GM18502 (cell line): Measurements from ENCODE around the gene RCOR1.
"Not testable (repeated sequence)": the region's sequence is repeated elsewhere in the genome, so short reads cannot be mapped to it uniquely, and the experiment has no call there.

Experiments used
- ATAC-seq: cut with Tn5 transposase; IDR thresholded peaks from one replicate; pipeline ENCODE4 v1.9.1; 2021; ENCODE audit warnings: mild to moderate bottlenecking; ENCODE audit not compliant: unreplicated experiment, poor library complexity

Gene RCOR1

GRCh38 chr14:102570334-102570995, 22.0 kb upstream of the RCOR1 start:
- ATAC-seq = no peak

- ATAC-seq = no peak
These were observed 21.4 kb upstream of the RCOR1 start for GRCh38 chr14:102571043-102571442.

- ATAC-seq = no peak
These were observed 20.9 kb upstream of the RCOR1 start for GRCh38 chr14:102571478-102572042.

- not testable (repeated sequence) for ATAC-seq
These were observed 19.3 kb upstream of the RCOR1 start for GRCh38 chr14:102573161-102573560.

- no peak for ATAC-seq
These were observed 18.8 kb upstream of the RCOR1 start for GRCh38 chr14:102573591-102574046.

- no peak for ATAC-seq
These were observed 17.9 kb upstream of the RCOR1 start for GRCh38 chr14:102574281-102575159.

- no peak for ATAC-seq
These were observed 17.1 kb upstream of the RCOR1 start for GRCh38 chr14:102575160-102575845.

GRCh38 chr14:102575846-102576428, 16.5 kb upstream of the RCOR1 start:
- ATAC-seq = not testable (repeated sequence)

GRCh38 chr14:102578821-102579220, 13.6 kb upstream of the RCOR1 start:
- ATAC-seq = no peak

- no peak for ATAC-seq
These were observed 12.5 kb upstream of the RCOR1 start for GRCh38 chr14:102579696-102580549.

- ATAC-seq = no peak
These were observed 11.8 kb upstream of the RCOR1 start for GRCh38 chr14:102580550-102581110.

GRCh38 chr14:102581193-102581592, 11.3 kb upstream of the RCOR1 start:
- no peak for ATAC-seq

- no peak for ATAC-seq
These were observed 8.7 kb upstream of the RCOR1 start for GRCh38 chr14:102583726-102584125.

- no peak for ATAC-seq
These were observed 7.3 kb upstream of the RCOR1 start for GRCh38 chr14:102584871-102585869.

- no peak for ATAC-seq
These were observed 5.9 kb upstream of the RCOR1 start for GRCh38 chr14:102586420-102587104.

- no peak for ATAC-seq
These were observed 3.6 kb upstream of the RCOR1 start for GRCh38 chr14:102588821-102589220.

- no peak for ATAC-seq
These were observed 2.6 kb upstream of the RCOR1 start for GRCh38 chr14:102589761-102590290.
